GM23248 (cell line): ENCODE results near the gene TMEM161B.

ENCODE experiments used
- EZH2 ChIP-seq: fragments of 200-600 bp; sonication (generic); IDR thresholded peaks from 2 replicates; pipeline ENCODE4 v1.6.1; 2018; ENCODE audit warnings: antibody characterized with exemption, mild to moderate bottlenecking; ENCODE audit not compliant: insufficient read depth, poor library complexity, severe bottlenecking
- EZH2phosphoT487 ChIP-seq: fragments of 200-600 bp; sonication (generic); IDR thresholded peaks from 2 replicates; pipeline ENCODE4 v1.6.1; 2018; ENCODE audit warnings: antibody characterized with exemption, moderate library complexity, mild to moderate bottlenecking, low read depth; ENCODE audit not compliant: insufficient read depth

GRCh38 chr5:88244686-88245085 lies 24.0 kb downstream of the TMEM161B start:
- TF ChIP-seq EZH2 (no peak), EZH2phosphoT487 (no peak)
